HG03139 (cell line): ENCODE results near the gene CLDN19.
"Not testable (repeated sequence)": the region's sequence is repeated elsewhere in the genome, so short reads cannot be mapped to it uniquely, and the experiment has no call there.

ENCODE experiments used
- ATAC-seq: cut with Tn5 transposase; IDR thresholded peaks from one replicate; pipeline ENCODE4 v1.9.1; 2021; ENCODE audit not compliant: unreplicated experiment

CLDN19 gene

GRCh38 chr1:42761567-42761966 is 21.5 kb upstream of the CLDN19 start:
- no peak for ATAC-seq

- no peak for ATAC-seq
Measured at GRCh38 chr1:42759114-42759513, 19.1 kb upstream of the CLDN19 start.

GRCh38 chr1:42758641-42759040 is 18.6 kb upstream of the CLDN19 start:
- ATAC-seq, result no peak

- ATAC-seq, result no peak
Measured at GRCh38 chr1:42757892-42758275, 17.8 kb upstream of the CLDN19 start.

- no peak for ATAC-seq
Measured at GRCh38 chr1:42756956-42757891, 17.2 kb upstream of the CLDN19 start.

- no peak for ATAC-seq
Measured at GRCh38 chr1:42753070-42753469, 13.0 kb upstream of the CLDN19 start.

- ATAC-seq, result no peak
Measured at GRCh38 chr1:42752284-42752683, 12.2 kb upstream of the CLDN19 start.

- ATAC-seq, result not testable (repeated sequence)
Measured at GRCh38 chr1:42751511-42752070, 11.6 kb upstream of the CLDN19 start.

GRCh38 chr1:42750041-42750440 is 10.0 kb upstream of the CLDN19 start:
- no peak for ATAC-seq

GRCh38 chr1:42748461-42749410 is 8.7 kb upstream of the CLDN19 start:
- ATAC-seq, result no peak

GRCh38 chr1:42748021-42748420 is 8.0 kb upstream of the CLDN19 start:
- ATAC-seq, result no peak

- ATAC-seq, result no peak
Measured at GRCh38 chr1:42747125-42747524, 7.1 kb upstream of the CLDN19 start.

GRCh38 chr1:42746436-42747105 is 6.5 kb upstream of the CLDN19 start:
- ATAC-seq, result no peak

GRCh38 chr1:42745851-42746250 is 5.8 kb upstream of the CLDN19 start:
- no peak for ATAC-seq

- ATAC-seq, result no peak
Measured at GRCh38 chr1:42744148-42744413, 4.0 kb upstream of the CLDN19 start.

- ATAC-seq, result no peak
Measured at GRCh38 chr1:42743317-42744147, 3.5 kb upstream of the CLDN19 start.

GRCh38 chr1:42742617-42743316 is 2.7 kb upstream of the CLDN19 start:
- no peak for ATAC-seq

GRCh38 chr1:42742141-42742540 is 2.1 kb upstream of the CLDN19 start:
- ATAC-seq, result no peak

- no peak for ATAC-seq
Measured at GRCh38 chr1:42741706-42742105, 1.7 kb upstream of the CLDN19 start.
